GM21526 (cell line): Measurements from ENCODE around the gene OR10J5.
"Not testable (repeated sequence)": the region's sequence is repeated elsewhere in the genome, so short reads cannot be mapped to it uniquely, and the experiment has no call there.

Source experiments
- ATAC-seq: cut with Tn5 transposase; IDR thresholded peaks from one replicate; pipeline ENCODE4 v1.9.1; 2021; ENCODE audit warnings: moderate library complexity; ENCODE audit not compliant: unreplicated experiment, low FRiP score

Gene OR10J5

GRCh38 chr1:159535907-159536306, at the start of gene OR10J5:
Gene OR10J5, minus strand, starts transcription at chr1:159536007. Its CDS starts 0 bp downstream, at chr1:159536007.
- no peak for ATAC-seq

- no peak for ATAC-seq
Observed at GRCh38 chr1:159584536-159584935, 48.7 kb upstream of the OR10J5 start.

- no peak for ATAC-seq
Observed at GRCh38 chr1:159581422-159581821, 45.6 kb upstream of the OR10J5 start.

GRCh38 chr1:159580340-159580739, 44.5 kb upstream of the OR10J5 start:
- no peak for ATAC-seq

GRCh38 chr1:159577446-159577845, 41.6 kb upstream of the OR10J5 start:
- ATAC-seq: no peak

- no peak for ATAC-seq
Observed at GRCh38 chr1:159562680-159563079, 26.9 kb upstream of the OR10J5 start.

GRCh38 chr1:159561497-159561896, 25.7 kb upstream of the OR10J5 start:
- ATAC-seq: no peak

- ATAC-seq: no peak
Observed at GRCh38 chr1:159560599-159560998, 24.8 kb upstream of the OR10J5 start.

- ATAC-seq: no peak
Observed at GRCh38 chr1:159556931-159557369, 21.1 kb upstream of the OR10J5 start.

- no peak for ATAC-seq
Observed at GRCh38 chr1:159554696-159555095, 18.9 kb upstream of the OR10J5 start.

GRCh38 chr1:159554261-159554660, 18.5 kb upstream of the OR10J5 start:
- no peak for ATAC-seq

- ATAC-seq: no peak
Observed at GRCh38 chr1:159548126-159548525, 12.3 kb upstream of the OR10J5 start.

GRCh38 chr1:159532922-159533321, 2.9 kb downstream of the OR10J5 start:
- no peak for ATAC-seq

- not testable (repeated sequence) for ATAC-seq
Observed at GRCh38 chr1:159524792-159525191, 11.0 kb downstream of the OR10J5 start.

GRCh38 chr1:159510229-159510541, 25.6 kb downstream of the OR10J5 start:
- ATAC-seq: no peak

GRCh38 chr1:159509440-159510228, 26.2 kb downstream of the OR10J5 start:
- ATAC-seq: no peak

- no peak for ATAC-seq
Observed at GRCh38 chr1:159508951-159509350, 26.9 kb downstream of the OR10J5 start.

- ATAC-seq: no peak
Observed at GRCh38 chr1:159505676-159506075, 30.1 kb downstream of the OR10J5 start.

- ATAC-seq: no peak
Observed at GRCh38 chr1:159501082-159501481, 34.7 kb downstream of the OR10J5 start.

GRCh38 chr1:159494513-159495210, 41.1 kb downstream of the OR10J5 start:
- not testable (repeated sequence) for ATAC-seq

GRCh38 chr1:159493354-159493753, 42.5 kb downstream of the OR10J5 start:
- no peak for ATAC-seq
